ENCODE results near the gene TMC8. TPM values are rescaled to one million over a fixed set of nuclear protein-coding genes. Genes with fewer than 3 reads are reported as not detected.
"Not testable (repeated sequence)": the region's sequence is repeated elsewhere in the genome, so short reads cannot be mapped to it uniquely, and the experiment has no call there.

Gene TMC8
- total RNA-seq, 1 donor from 2014 or later, result 8.4 TPM

DNA sequence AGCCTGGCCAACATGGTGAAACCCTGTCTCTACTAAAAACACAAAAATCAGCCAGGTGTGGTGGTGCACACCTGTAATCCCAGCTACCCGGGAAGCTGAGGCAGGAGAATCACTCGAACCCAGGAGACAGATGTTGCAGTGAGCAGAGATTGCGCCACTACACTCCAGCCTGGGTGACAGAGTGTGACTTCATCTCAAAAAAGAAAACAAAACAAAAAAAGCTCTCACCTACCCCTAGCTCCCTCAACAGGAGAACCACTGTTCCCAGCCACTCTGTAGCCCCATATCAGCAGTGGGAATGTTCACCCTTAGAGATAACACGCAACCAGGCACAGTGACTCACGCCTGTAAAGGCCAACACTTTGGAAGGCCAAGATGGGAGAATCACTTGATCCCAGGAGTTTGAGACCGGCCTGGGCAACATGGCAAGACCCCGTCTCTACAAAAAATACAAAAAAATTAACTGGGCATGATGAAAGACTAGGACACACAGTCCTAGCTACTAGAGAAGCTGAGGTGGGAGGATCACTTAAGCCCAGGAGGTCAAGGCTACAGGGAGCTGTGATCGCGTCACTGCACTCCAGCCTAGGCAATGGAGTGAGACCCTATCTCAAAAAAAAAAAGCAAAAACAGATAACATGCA is 5.4 kb downstream of the TMC8 start:
- no peak for DNase-seq (ENCODE audit: low spot score)

DNA sequence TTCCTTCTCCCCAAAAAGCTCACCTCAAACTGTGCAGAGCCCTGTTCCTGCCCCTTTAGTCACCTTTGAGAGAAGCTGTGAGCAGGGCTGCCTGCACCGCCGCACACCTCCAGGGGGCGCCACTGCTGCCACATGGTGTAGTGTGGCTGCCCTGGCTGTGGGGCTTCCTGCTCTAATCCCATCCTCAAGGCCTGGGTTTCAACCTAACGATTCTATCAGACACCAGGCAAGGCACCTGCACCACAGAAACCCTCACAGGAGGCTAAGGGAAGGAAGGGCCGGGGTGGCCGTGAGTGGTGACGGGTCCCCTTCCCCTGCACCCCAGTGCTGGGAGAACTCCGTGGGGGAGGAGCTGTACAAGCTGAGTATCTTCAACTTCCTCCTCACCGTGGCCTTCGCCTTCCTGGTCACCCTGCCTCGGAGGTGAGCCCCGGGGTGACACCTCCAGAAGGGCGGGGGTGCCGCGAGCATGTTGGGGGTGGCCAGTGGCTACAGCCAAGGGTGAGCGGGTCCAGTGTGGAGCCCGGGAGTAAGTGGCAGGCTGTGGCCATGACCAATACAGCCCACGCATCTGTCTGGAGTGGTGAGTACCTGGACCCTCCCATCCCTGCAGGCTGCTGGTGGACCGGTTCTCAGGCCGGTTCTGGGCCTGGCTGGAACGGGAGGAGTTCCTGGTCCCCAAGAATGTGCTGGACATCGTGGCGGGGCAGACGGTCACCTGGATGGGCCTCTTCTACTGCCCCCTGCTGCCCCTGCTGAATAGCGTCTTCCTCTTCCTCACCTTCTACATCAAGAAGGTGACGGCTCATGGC is 7.0 kb downstream of the TMC8 start:
- no peak for DNase-seq (ENCODE audit: low spot score)

DNA sequence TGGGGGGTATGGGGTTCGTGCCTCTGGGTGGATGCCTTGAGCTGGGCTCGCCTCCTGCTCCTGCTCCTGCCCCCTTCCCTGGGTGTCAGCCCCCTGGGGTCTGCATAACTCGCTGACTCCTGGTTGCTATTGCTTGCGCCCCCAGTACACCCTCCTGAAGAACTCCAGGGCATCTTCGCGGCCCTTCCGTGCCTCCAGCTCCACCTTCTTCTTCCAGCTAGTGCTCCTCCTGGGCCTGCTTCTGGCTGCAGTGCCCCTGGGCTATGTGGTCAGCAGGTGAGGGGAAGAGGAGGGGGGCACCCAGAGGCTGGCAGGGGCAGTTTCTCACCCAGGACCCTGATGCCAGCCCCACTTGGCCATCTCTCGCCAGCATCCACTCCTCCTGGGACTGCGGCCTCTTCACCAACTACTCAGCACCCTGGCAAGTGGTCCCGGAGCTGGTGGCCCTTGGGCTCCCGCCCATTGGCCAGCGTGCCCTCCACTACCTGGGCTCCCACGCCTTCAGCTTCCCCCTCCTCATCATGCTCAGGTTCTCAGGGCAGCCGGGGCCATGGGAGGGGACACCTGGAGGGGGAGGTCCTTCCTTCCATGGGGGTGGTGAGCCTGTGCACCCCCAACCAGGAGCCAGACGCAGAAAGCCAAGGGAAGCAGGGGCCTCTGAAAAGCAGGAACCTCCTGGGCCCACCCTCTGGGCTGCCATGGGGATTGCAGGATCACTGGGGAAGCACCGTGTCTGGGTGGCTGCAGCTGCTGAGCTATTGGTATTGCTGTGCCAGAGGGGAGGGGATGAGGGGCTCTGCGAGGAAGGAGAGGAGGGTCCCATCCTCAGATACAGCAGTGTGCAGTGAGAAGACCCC is 7.9 kb downstream of the TMC8 start:
- DNase-seq (ENCODE audit: low spot score), result no peak

DNA sequence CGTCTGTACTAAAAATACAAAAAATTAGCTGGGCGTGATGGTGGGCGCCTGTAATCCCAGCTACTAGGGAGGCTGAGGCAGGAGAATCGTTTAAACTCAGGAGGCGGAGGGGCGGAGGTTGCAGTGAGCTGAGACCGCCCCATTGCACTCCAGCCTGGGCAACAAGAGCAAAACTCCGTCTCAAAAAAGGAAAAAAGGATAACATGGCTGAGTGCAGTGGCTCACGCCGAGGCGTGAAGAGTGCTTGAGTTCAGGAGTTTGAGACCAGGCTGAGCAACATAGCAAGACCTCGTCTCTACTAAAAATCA is 9.2 kb downstream of the TMC8 start:
- not testable (repeated sequence) for DNase-seq (ENCODE audit: low spot score)

DNA sequence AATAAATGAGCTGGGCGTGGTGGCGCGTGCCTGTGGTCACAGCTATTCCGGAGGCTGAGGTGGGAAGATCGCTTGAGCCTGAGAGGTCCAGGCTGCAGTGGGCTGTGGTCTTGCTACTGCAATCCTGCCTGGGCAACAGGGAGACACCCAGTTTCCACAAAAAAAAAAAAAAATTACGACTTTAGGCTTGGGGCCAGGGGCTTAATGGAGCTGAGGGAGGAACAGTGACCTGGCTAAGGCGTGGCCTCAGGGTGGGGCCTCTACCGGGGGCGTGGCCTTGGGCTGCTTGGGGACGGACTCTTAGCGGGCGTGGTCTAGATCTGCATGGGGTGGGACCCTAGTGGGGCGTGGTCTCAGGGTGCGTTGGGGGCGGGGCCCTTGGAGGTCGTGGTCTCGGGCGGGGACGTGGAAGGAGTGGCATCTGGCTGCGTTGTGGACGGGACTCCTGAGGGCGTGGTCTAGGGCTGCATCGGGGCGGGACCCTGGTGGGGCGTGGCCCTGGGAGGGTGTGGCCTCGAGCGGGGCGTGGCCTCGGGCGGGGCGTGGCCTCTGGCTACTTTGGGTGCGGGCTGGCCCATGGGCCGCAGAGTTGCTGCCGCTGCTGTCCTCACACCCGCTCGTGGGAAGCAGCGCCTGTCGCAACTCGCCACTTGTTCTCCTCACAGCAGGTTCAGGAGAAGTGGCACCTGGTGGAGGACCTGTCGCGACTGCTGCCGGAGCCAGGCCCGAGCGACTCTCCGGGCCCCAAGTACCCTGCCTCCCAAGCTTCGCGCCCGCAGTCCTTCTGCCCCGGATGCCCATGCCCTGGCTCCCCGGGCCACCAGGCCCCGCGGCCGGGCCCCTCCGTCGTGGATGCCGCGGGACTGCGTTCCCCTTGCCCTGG is 9.8 kb downstream of the TMC8 start:
- DNase-seq (ENCODE audit: low spot score), result peak; percentile 98

DNA sequence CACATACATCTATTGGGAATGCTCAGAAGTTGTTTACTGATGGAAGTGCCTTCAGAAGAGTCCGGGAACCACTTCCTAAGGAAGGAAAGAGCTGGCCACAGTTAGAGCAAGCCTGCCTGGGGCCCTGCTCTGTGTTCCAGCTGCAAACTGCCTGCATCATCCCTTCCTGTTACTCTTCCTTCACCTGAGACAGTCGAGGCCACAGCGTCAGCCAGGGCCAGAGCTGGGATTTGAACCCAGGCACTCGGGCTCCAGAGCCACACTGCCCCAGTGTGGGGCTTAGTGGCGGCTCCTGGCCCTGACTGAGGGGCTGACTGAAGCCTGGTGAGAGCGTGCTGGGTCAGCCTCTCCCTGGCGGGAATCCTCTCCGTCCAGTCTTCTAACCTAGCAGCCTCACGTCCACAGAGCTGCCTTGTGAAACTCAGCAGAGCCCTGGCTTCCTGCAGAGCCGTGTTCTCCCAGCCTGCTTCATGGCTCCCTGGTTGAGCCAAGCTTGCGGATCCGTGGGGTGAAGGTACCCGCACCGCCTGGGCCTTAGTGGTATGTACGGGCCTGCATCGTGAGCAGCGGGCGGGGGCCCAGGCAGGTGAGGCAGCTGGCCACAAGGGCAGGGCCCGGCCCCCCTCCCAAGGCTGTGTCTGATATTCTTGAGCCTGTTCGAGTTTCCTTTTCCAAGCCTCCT is 11.0 kb downstream of the TMC8 start:
- DNase-seq (ENCODE audit: low spot score), result no peak

DNA sequence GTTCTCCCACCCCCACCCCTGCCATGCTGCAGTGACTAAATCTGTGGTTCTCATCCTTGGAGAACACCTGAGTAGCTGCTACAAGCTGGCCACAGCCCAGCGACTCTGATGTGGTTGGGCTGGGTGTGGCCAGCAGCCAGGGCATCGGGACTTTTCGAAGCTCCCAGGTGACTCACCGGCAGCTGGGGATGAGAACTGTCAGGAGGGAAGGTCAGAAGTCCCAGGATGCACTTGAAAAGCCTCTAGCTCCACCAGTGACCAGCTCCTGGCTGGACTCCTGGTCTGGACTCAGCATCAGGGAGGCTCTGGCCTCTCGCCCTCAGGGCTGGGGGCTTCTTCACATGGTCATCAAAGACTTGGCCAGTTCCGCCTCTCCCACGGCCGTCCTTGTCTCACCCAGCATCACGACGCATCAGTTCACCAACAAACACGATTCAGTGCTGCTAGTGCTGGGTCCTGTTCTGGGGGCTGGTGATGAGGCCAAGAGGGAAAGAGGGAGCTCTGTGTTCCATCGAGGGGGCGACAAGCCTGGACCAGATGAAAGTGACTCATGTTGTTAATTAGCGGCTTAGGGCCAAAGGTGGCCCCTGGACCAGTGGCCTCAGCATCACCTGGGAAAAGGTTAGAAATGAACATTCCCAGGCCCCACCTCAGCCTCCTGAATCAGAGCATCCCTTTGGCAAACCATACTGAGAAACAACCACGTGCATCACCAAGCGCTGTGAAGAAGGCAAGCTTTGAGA is 11.7 kb downstream of the TMC8 start:
- DNase-seq (ENCODE audit: low spot score), result no peak

DNA sequence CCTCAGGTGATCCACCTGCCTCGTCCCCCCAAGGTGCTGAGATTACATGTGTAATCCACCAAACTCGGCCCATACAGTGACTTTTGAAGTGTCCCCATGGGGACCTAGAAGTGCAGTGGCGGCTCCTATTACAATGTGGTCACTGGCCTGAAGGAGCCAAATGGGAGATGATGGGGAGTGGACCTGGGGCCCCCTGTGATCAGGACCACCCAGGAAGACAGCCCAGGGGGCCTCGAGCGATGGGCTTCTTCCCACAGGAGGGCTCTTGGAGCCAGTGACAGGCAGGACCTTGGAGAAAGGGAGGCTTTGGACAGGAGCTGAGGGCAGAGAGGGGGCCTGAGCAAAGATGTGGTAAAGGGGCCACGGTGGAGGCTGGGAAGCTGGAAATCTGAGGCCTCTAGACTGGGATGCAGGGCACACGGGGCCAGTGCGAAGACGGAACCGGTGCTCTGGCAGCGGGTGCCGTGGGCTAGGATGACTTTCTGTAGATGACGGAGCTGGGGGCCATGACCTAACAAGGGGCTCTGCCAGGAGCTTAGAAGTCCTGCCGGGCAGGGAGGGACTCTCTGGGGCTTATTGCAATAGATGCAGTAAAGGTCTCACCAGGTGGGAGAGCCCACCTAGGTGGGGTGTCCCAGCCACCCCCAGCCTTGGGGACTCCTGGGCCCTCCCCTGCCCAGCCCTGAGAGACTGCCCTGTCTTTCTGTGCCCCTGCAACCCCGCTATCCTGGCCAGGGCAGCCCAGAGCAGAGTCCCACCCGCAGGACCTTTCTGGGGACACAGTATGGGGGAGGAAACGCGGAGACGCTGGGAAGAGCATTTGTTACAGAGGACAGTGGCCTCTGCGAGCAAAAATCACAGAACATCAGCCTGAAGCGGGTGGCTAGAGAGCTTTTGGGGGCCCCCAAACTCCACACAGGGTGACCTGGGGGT is 12.9 kb downstream of the TMC8 start:
- no peak for DNase-seq (ENCODE audit: low spot score)

DNA sequence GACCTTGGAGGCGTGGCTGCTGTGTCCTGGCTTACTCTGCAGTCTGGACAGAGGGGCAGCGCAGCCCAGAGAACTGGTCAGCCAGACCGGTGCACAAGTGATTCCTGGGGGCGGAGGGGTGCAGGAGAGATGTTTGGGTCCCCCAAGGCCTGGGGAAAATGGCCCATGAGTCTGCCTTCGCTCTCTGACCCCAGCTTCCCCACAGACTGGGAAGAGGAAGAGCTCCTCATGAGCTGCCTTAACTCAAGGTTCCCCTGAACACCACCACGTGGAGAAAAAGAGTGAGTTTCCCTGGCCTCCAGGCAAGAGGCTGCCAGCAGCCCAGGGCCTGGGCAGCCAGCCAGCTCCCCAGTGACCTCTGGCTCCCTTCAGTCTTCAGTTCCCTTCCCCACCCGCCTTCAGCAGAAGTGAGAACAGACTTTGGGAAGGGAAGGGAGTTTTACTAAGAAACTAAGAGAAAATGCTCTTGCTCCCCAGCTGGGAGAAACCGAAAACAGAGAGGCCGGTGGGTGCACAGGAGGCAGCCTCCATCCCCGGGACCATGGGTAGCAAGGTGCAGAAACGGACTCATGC is 13.7 kb downstream of the TMC8 start:
- DNase-seq (ENCODE audit: low spot score), result no peak

DNA sequence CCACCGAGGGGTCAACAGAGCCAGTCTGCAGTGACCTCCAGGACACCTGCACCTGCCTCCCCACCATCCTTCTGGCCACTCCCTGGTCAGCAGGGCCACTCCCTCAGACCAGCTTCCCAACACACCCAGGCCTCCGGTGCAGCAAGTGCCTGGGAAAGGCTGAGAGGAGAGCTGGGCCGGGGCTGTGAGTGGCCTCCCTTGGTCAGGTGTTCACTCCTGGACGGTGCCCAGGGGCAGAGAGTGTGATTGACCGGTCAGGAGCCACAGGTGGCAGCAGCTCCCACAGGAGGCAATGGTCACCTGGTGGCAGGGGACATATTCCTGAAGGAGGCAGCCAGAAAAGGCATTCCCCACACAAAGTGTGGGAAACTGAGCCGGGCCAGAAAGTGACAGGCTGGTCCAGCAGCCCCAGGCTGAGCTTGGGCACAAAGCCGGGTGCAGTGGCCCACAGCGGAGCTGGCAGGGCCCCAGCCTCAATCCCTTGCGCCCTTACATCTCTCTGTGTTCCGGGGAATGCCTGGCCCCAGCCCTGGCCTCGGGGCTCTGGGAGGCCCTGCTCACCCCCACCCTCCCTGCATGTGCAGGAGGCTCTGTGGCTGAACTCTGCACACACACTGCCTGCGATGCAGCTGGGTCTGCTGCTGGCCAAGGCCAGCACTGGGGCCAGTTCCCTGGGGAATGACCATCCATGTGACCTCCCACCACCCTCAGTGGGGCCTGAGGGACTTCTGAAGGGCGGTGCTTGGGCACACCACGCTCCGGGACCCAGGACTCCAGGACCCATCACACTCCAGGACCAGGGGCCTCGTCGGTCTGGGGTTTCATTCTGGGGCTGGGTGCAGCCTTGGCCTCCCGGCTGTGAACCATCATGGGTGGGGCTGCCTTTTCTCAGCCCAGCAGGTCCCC is 14.4 kb downstream of the TMC8 start:
- DNase-seq (ENCODE audit: low spot score), result no peak

DNA sequence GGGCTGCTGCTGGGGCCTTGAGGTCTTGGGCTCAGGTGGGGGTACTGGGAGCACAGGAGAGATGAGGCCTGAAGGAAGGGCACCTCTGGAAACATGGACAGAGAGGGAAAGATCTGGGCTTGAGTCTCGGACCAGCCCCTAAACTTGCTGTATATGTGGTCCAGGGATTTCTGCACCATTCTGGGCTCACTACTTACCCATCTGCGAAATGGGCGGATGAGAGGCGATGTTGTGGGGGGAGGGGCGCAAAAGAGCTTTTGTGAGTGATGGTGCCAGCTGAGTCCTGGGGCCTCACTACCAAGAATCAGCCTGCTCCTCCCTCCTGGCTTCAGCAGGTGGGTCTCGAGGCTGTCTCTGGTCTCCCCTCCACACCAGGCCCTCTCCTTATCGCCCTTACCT is 15.9 kb downstream of the TMC8 start:
- DNase-seq (ENCODE audit: low spot score), result no peak

DNA sequence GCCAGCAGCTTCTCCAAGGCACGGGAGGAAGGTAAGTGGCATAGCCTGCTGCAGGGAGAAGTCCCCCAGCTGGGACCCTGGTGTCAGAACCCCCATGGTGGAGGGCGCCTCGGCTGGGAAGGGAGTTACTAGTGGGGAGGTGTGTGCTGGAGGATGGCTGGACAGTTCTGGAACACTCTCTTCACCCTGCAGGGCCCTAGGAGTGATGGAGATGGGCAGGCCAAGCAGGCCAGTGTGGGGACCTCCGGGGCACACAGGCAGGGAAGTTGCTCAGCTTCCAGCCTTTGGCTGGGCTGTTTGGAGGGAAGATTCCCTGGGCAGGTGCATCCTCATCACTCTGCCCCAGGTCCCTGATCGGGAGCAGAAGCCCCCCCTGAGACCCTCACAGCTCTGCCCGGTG is 16.3 kb downstream of the TMC8 start:
- no peak for DNase-seq (ENCODE audit: low spot score)

DNA sequence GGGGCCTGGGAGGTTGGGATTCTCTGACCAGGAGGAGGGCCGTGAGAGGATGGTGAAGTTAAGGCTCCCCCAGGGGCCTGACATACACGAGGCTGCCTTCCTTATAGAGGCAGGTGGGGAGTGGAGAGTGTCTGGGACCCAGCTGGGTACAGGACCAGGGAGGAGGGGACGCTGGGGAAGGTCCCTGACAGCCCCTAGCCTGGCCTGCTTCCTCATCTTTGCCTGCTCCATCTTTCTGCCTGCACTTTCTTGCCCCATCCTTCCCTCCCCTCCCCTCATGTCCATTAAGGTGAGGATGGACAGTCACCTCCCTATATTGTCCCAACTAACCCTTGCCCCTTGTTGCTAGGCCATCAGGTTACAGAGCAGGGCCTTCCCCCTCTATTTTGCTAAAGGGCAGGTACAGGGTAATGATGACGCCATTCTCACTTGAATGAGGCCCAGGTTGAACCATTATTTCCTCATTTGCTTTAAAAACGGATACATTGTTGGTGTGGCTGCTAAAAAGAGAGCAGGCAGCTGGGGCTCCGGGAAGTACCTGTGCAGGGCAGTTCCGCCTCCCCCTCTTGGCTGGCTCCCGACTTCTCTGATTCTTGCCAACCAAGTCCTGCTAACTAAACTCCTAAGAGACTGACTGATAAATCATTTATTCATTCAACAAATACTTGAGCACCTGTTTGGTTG is 16.9 kb downstream of the TMC8 start:
- no peak for DNase-seq (ENCODE audit: low spot score)

DNA sequence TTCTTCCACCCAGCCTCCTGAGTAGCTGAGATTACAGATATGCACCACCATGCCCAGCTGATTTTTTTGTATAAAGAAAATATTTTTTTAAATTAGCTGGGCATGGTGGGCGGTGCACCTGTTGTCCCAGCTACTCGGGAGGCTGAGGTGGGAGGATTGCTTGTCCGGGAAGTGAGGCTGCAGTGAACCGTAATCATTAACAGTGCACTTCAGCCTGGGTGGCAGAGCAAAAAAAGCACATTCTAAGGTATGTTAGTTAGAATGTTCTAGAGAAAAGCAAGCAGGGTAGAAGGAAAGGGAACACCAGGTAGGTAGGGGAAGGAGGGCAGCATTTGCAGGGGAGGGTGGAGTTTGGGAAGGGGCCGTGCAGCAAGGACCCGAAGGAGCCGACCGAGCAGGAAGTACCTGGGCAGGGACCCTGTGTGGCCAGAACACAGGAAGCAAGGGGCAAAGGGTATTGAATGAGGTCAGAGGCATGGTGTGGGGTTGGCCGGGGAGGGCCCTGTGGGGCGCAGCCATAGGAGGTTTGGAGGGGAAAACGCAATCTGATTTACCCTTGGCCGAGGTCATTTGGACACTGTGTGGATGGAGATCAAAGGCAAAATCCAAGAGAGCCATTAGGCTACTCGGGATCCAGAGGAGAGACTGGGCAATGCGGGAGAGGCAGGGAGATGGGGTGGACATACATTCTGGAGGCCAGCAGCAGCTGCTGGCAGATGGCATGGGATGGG is 17.9 kb downstream of the TMC8 start:
- DNase-seq (ENCODE audit: low spot score), result no peak

DNA sequence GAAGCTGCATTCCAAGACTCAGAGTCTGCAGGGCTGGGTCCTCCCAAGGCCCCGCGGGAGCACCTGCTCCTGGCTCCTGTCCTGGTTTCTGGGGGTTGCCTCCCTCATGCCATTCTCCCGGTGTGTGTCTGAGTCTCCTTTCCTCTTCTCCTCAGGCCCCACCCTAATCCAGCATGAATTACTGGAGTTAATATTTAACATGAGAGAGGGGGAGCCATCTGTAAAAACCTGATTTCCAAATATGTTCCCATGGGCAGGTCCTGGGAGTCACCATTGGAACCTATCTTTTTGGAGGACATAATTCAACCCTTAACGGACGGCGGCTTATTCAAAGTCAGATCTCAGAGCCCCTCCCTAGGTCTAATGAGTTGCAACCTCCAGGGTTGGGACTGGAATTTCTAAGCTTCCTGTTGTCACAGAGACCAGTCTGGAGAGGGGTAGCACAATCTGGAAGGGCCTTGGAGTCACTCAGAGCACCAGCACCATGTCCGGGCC is 21.0 kb downstream of the TMC8 start:
- no peak for DNase-seq (ENCODE audit: low spot score)
